ENCODE measurements around the gene RSPH1.
A peak's percentile ranks its signal among the peaks of the same experiment; 100 is the strongest.

The RSPH1 gene

DNA sequence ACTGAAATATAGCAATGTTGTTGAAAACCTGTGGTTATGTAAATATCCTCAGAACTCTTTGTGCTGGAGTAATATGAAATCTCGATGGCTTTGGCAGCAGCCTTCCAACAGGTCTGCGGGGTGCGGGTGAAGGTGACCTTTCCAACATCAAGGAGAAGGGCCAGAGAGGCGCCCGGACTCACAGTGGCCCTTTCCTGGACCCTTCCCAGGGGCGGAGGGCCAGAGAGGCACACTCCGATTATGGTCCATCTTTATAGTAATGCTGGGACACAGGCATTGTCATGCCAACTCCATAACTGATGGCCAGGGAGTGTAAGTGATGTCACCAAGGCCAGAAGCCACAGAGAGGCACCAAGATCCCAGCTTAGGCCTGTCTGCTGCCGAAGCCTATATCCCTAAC is 35.7 kb upstream of the RSPH1 start:
- Histone ChIP-seq H3K4me1 (ENCODE audit: insufficient read depth, insufficient read length) (peaks cover 5% of the 10 kb centered on the region), H3K9ac (ENCODE audit: insufficient read length, low read depth) (no peak overlapping the region)

DNA sequence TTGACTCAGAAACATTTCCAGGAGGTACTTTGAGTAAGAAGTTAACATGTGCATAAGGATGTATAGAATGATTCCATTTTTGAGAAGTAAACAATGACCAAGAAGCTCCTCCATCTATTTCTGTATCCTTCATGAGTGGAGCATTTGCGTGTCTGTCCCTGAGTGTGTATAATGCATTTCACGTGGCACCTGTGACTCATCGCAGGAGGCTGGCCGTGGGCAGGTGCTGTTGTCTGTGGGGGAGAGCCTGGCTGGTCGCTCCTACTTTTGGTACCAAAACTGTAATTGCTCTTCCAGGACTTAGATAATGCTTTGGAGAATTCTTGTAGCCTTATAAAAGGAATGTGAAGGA is 34.1 kb upstream of the RSPH1 start:
- peaks cover 7% of the 10 kb centered on the region for H3K36me3 ChIP-seq (ENCODE audit: insufficient read depth, insufficient read length, low read length)
- H3K27me3 ChIP-seq (ENCODE audit: insufficient read depth, insufficient read length), result no peaks in the 10 kb centered on the region
- no peaks in the 10 kb centered on the region for H3K9me3 ChIP-seq (ENCODE audit: insufficient read depth, low read length)
- H3K4me1 ChIP-seq (ENCODE audit: insufficient read depth, insufficient read length), result peaks cover 8% of the 10 kb centered on the region
- no peak overlapping the region for H3K9ac ChIP-seq (ENCODE audit: insufficient read length, low read depth)
- no peak for TF ChIP-seq YY1 (IDR thresholded peaks at IDR 0.05; ENCODE audit: insufficient read depth, insufficient read length)
- no peak for TF ChIP-seq ZNF274 (IDR thresholded peaks at IDR 0.05; ENCODE audit: low read depth, low read length)
- TF ChIP-seq SUZ12 (IDR thresholded peaks at IDR 0.05; ENCODE audit: extremely low read depth, insufficient read depth, insufficient read length), result no peak
- no peak for DNase-seq (ENCODE audit: low read depth, low spot score)
- H3K4me3 ChIP-seq (ENCODE audit: insufficient read length, low read depth), result no peak overlapping the region

More for the DNA sequence above, 35.7 kb upstream of the RSPH1 start:
- Histone ChIP-seq H3K9me3 (ENCODE audit: insufficient read depth, low read length) (no peaks in the 10 kb centered on the region), H3K27me3 (ENCODE audit: insufficient read depth, insufficient read length) (no peaks in the 10 kb centered on the region), H3K36me3 (ENCODE audit: insufficient read depth, insufficient read length, low read length) (peaks cover 19% of the 10 kb centered on the region), H3K4me3 (ENCODE audit: insufficient read length, low read depth) (no peak overlapping the region)
- TF ChIP-seq ZNF274 (IDR thresholded peaks at IDR 0.05; ENCODE audit: low read depth, low read length), result no peak
- TF ChIP-seq SUZ12 (IDR thresholded peaks at IDR 0.05; ENCODE audit: extremely low read depth, insufficient read depth, insufficient read length), result no peak
- no peak for TF ChIP-seq YY1 (IDR thresholded peaks at IDR 0.05; ENCODE audit: insufficient read depth, insufficient read length)
- DNase-seq (ENCODE audit: low read depth, low spot score), result no peak

DNA sequence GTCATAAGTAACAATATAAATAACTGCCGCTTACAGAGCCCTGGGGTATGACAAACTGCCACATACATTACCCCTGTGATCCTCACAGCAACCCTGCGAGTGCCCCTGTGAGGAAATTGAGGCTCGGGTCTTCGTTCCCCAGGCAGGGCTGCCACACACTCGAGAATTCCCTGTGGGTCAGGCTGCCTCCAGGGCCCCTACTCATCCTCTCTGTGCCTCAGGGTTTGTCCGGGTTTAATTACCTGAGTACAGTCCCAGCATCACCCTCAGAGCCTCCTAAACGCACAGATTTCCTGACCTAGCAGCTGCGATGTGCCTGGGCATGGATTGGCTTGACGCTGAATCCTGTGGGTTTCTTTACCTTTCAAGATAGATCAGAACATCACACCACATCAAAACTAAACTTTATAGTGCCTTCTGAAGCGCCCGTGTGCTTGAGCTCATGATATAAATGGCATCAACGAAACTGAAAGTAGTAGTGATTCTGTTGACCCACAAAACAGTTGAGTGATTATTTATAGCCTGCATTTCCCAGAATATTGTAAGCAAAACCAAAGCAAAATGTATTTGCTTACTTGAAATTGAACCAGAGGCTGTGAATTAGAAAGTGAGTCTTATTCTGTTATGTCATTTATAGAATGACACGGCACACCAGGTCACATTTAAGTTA is 31.6 kb upstream of the RSPH1 start:
- DNase-seq (ENCODE audit: low read depth, low spot score), result no peak
- Histone ChIP-seq H3K4me3 (ENCODE audit: insufficient read length, low read depth) (no peak overlapping the region), H3K9me3 (ENCODE audit: insufficient read depth, low read length) (no peaks in the 10 kb centered on the region), H3K4me1 (ENCODE audit: insufficient read depth, insufficient read length) (peaks cover 15% of the 10 kb centered on the region), H3K27me3 (ENCODE audit: insufficient read depth, insufficient read length) (no peaks in the 10 kb centered on the region), H3K36me3 (ENCODE audit: insufficient read depth, insufficient read length, low read length) (peaks cover 2% of the 10 kb centered on the region), H3K9ac (ENCODE audit: insufficient read length, low read depth) (no peak overlapping the region)
- TF ChIP-seq YY1 (IDR thresholded peaks at IDR 0.05; ENCODE audit: insufficient read depth, insufficient read length), result no peak
- no peak for TF ChIP-seq SUZ12 (IDR thresholded peaks at IDR 0.05; ENCODE audit: extremely low read depth, insufficient read depth, insufficient read length)
- TF ChIP-seq ZNF274 (IDR thresholded peaks at IDR 0.05; ENCODE audit: low read depth, low read length), result no peak

DNA sequence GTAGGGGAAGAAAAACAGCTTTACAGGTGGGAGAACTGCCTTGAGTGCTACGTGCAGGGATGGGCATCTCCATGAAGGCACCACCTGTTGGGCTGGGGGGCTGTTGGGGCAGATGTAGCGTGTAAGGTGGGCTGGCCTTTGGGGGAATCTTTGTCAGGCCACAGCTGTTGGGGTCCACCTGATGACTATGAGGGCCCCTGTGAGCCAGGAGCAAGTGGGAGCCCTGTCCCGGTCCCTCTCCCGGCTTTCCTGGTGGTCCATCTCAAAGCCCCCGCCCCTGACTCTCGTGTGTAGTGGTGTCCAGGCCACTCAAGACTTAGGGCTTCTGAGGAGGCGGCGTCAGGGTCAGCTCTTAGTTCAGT is 31.1 kb upstream of the RSPH1 start:
- no peak overlapping the region for H3K9ac ChIP-seq (ENCODE audit: insufficient read length, low read depth)
- DNase-seq (ENCODE audit: low read depth, low spot score), result no peak
- H3K4me1 ChIP-seq (ENCODE audit: insufficient read depth, insufficient read length), result peaks cover 15% of the 10 kb centered on the region
- no peaks in the 10 kb centered on the region for H3K9me3 ChIP-seq (ENCODE audit: insufficient read depth, low read length)
- TF ChIP-seq SUZ12 (IDR thresholded peaks at IDR 0.05; ENCODE audit: extremely low read depth, insufficient read depth, insufficient read length), result no peak
- TF ChIP-seq YY1 (IDR thresholded peaks at IDR 0.05; ENCODE audit: insufficient read depth, insufficient read length), result no peak
- TF ChIP-seq ZNF274 (IDR thresholded peaks at IDR 0.05; ENCODE audit: low read depth, low read length), result no peak
- H3K4me3 ChIP-seq (ENCODE audit: insufficient read length, low read depth), result no peak overlapping the region
- no peaks in the 10 kb centered on the region for H3K27me3 ChIP-seq (ENCODE audit: insufficient read depth, insufficient read length)
- H3K36me3 ChIP-seq (ENCODE audit: insufficient read depth, insufficient read length, low read length), result peaks cover 3% of the 10 kb centered on the region

DNA sequence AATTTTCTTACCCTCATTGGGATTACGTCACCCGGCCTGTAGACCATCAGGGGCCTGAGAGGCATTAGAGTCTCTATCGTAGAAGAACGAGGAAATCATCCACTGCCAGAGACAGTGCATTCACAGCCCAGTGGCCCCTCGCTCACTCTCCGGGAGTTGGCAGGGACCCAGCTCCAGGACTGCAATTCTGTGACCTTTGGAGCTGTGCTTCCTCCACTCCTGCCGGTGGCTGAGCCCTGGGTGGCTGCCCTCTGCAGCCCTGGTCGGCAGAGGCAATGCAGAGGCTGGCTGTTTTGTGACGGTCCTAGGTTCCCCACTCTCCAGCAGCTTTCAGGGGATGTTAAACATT is 30.3 kb upstream of the RSPH1 start:
- DNase-seq (ENCODE audit: low read depth, low spot score), result no peak
- Histone ChIP-seq H3K36me3 (ENCODE audit: insufficient read depth, insufficient read length, low read length) (peaks cover 3% of the 10 kb centered on the region), H3K4me1 (ENCODE audit: insufficient read depth, insufficient read length) (peaks cover 15% of the 10 kb centered on the region), H3K27me3 (ENCODE audit: insufficient read depth, insufficient read length) (no peaks in the 10 kb centered on the region), H3K4me3 (ENCODE audit: insufficient read length, low read depth) (no peak overlapping the region), H3K9ac (ENCODE audit: insufficient read length, low read depth) (no peak overlapping the region), H3K9me3 (ENCODE audit: insufficient read depth, low read length) (no peaks in the 10 kb centered on the region)
- TF ChIP-seq ZNF274 (IDR thresholded peaks at IDR 0.05; ENCODE audit: low read depth, low read length), result no peak
- TF ChIP-seq YY1 (IDR thresholded peaks at IDR 0.05; ENCODE audit: insufficient read depth, insufficient read length), result no peak
- TF ChIP-seq SUZ12 (IDR thresholded peaks at IDR 0.05; ENCODE audit: extremely low read depth, insufficient read depth, insufficient read length), result no peak

DNA sequence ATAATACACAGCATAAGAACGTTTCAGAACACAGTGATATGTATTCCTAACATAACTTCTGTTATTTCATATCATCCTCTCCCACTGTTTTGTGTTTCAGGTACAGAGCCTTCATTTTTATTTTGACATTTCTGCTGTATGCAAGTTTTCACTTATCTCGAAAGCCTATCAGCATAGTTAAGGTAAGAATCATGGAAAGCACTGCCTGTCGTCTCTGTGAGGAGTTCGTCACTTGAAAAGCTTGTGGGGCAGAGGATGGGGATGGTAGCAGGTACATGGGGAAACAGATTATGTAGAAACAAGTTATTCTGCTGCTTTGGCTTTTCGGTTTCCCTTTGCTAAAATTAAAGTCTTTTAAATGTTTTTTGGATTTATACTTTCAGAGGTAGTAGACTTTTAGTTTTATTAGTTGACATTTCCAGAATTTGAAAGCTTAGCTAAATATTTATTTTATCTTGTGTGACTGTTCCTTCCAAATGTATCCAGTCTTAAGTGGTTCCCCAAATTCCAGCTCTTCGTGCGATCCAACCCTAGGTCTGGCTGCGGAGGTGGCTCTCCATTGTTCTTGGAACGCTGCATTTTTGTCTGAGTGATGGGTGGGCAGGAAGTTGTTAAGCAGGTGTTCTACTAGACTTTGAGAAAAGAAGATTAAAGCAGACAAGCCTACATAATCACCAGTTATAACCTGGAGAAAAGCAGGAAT is 29.8 kb upstream of the RSPH1 start:
- Histone ChIP-seq H3K9me3 (ENCODE audit: insufficient read depth, low read length) (no peaks in the 10 kb centered on the region), H3K4me3 (ENCODE audit: insufficient read length, low read depth) (no peak overlapping the region), H3K36me3 (ENCODE audit: insufficient read depth, insufficient read length, low read length) (peaks cover 3% of the 10 kb centered on the region), H3K9ac (ENCODE audit: insufficient read length, low read depth) (no peak overlapping the region), H3K27me3 (ENCODE audit: insufficient read depth, insufficient read length) (no peaks in the 10 kb centered on the region), H3K4me1 (ENCODE audit: insufficient read depth, insufficient read length) (peaks cover 14% of the 10 kb centered on the region)
- DNase-seq (ENCODE audit: low read depth, low spot score), result no peak
- TF ChIP-seq ZNF274 (IDR thresholded peaks at IDR 0.05; ENCODE audit: low read depth, low read length) (no peak), YY1 (IDR thresholded peaks at IDR 0.05; ENCODE audit: insufficient read depth, insufficient read length) (no peak), SUZ12 (IDR thresholded peaks at IDR 0.05; ENCODE audit: extremely low read depth, insufficient read depth, insufficient read length) (no peak)

DNA sequence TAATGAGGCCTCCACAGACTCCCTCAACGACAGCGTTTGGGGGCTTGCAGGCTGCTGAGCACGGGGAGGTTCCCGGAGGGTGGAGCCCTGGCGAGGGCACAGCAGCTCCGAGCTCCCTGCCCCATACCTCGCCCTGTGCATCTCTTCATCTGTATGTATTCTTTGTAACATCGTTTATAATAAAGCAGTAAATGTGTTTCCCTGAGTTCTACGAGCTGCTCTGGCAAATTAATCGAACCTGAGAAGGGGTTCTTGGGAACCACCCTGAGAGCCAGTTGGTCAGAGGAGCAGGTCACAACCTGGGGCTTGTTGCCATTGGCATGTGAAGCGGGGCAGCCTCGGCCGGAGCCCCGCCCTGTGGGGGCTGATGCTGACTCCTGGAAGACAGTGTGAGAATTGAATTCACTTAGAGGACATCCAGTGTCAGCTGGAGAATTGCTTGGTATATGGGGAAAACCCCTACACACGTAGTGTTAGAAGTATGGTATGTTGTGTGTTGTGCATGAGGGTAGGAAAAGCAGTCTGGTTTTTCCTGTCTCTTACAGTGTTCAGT is 29.1 kb upstream of the RSPH1 start:
- TF ChIP-seq ZNF274 (IDR thresholded peaks at IDR 0.05; ENCODE audit: low read depth, low read length), result no peak
- no peak for TF ChIP-seq YY1 (IDR thresholded peaks at IDR 0.05; ENCODE audit: insufficient read depth, insufficient read length)
- TF ChIP-seq SUZ12 (IDR thresholded peaks at IDR 0.05; ENCODE audit: extremely low read depth, insufficient read depth, insufficient read length), result no peak
- Histone ChIP-seq H3K9me3 (ENCODE audit: insufficient read depth, low read length) (no peaks in the 10 kb centered on the region), H3K36me3 (ENCODE audit: insufficient read depth, insufficient read length, low read length) (peaks cover 3% of the 10 kb centered on the region), H3K27me3 (ENCODE audit: insufficient read depth, insufficient read length) (no peaks in the 10 kb centered on the region), H3K4me1 (ENCODE audit: insufficient read depth, insufficient read length) (peaks cover 10% of the 10 kb centered on the region), H3K9ac (ENCODE audit: insufficient read length, low read depth) (peak overlapping the region; percentile 33), H3K4me3 (ENCODE audit: insufficient read length, low read depth) (peak overlapping the region; percentile 40)
- DNase-seq (ENCODE audit: low read depth, low spot score), result no peak

All from NT2/D1 (cell line).